Kidney epithelial cell (primary cell): ENCODE data around the gene GRWD1. TPM values are rescaled to one million over a fixed set of nuclear protein-coding genes. Genes with fewer than 3 reads are reported as not detected.

Experiments
- DNase-seq: peaks from one replicate; pipeline ENCODE4 v3.0.0-alpha.2; 2010; ENCODE audit warnings: low read depth
- H3K27me3 ChIP-seq: 2 replicates; pipeline ENCODE4 v1.6.0; 2011; ENCODE audit warnings: low read length; ENCODE audit not compliant: control insufficient read depth, insufficient read depth
- H3K36me3 ChIP-seq: 2 replicates; pipeline ENCODE4 v1.5.1; 2011; ENCODE audit warnings: low read length; ENCODE audit not compliant: control insufficient read depth, insufficient read depth
- H3K4me3 ChIP-seq: 2 replicates; pipeline ENCODE4 v1.5.1; 2011; ENCODE audit warnings: low read depth, mild to moderate bottlenecking, control low read depth, low read length
- total RNA-seq: library from RNA; depleted of rRNA; stranded (reverse); fragments of >200 nt; gene quantifications from 2 replicates; pipeline ENCODE4 v1.2.3, GENCODE V29; 2015
- TF ChIP-seq, protein P1 (sequence below): IDR thresholded peaks from 2 replicates; pipeline ENCODE4 v1.5.1; 2011; ENCODE audit warnings: mild to moderate bottlenecking, moderate library complexity, low read length, control low read depth, inconsistent platforms; ENCODE audit not compliant: insufficient read depth, poor library complexity, severe bottlenecking

The GRWD1 gene
- total RNA-seq, 1 donor from 2014 or later: 47.1 TPM

DNA sequence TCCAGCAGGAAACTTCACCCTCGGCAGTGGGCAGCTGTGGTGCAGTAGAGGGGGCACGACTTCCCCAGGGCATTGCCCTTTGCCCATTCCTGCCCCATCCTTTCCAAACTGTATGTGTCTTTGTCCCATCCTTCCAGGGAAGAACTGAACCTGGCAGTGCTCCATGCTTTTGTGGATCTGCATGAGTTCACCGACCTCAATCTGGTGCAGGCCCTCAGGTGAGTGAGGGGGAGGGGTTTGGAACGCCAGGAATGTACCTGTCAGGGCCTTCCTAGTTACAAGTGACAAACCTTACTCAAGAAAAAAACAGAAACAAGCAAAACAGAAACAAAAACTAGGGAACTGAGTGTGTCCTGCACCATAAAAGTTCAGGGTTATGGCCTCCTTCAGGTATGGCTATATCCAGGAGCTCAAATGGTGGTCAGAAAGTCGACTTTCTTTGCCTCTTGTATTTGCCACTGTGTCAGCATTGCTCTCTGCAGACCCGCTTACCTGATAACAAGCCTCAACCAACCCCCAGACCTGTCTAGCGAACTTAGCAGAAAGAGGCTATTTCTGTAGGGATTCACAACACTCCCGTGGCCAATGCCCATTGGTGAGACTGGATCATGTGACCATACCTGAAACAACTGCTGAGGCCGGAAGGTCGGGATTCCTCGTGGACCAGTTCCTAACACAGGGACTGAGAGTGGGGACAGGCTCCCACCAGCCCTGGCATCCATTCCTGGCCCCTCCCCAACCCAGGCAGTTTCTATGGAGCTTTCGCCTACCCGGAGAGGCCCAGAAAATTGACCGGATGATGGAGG, 27.6 kb downstream of the GRWD1 start:
- TF ChIP-seq, protein P1, sequence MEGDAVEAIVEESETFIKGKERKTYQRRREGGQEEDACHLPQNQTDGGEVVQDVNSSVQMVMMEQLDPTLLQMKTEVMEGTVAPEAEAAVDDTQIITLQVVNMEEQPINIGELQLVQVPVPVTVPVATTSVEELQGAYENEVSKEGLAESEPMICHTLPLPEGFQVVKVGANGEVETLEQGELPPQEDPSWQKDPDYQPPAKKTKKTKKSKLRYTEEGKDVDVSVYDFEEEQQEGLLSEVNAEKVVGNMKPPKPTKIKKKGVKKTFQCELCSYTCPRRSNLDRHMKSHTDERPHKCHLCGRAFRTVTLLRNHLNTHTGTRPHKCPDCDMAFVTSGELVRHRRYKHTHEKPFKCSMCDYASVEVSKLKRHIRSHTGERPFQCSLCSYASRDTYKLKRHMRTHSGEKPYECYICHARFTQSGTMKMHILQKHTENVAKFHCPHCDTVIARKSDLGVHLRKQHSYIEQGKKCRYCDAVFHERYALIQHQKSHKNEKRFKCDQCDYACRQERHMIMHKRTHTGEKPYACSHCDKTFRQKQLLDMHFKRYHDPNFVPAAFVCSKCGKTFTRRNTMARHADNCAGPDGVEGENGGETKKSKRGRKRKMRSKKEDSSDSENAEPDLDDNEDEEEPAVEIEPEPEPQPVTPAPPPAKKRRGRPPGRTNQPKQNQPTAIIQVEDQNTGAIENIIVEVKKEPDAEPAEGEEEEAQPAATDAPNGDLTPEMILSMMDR: no peak
- Histone ChIP-seq H3K27me3 (no peaks in the 10 kb centered on the region), H3K4me3 (no peak overlapping the region), H3K36me3 (peaks cover 7% of the 10 kb centered on the region)
- DNase-seq: no peak

DNA sequence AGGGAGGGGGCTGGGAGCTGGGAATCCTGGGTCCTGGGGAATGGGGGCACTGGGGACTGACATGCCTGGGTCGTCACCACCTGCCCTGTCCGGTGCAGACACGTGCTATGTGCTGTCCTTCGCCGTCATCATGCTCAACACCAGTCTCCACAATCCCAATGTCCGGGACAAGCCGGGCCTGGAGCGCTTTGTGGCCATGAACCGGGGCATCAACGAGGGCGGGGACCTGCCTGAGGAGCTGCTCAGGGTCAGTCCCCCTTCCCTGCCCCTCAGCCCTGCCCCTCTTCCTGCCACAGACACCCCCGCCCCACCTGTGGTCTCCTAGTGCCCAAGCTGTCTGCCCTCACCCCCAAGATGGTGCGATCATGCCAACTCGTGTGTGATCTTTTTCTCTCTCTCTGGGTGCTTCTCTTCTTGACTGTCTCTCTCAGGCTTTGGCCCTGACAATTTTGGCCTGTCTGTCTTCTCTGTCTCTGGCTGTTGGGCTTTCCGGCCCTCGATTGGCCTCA, 28.4 kb downstream of the GRWD1 start:
- H3K36me3 ChIP-seq: peaks cover 7% of the 10 kb centered on the region
- DNase-seq: no peak
- TF ChIP-seq, protein P1: no peak
- no peak overlapping the region for H3K4me3 ChIP-seq
- no peaks in the 10 kb centered on the region for H3K27me3 ChIP-seq

DNA sequence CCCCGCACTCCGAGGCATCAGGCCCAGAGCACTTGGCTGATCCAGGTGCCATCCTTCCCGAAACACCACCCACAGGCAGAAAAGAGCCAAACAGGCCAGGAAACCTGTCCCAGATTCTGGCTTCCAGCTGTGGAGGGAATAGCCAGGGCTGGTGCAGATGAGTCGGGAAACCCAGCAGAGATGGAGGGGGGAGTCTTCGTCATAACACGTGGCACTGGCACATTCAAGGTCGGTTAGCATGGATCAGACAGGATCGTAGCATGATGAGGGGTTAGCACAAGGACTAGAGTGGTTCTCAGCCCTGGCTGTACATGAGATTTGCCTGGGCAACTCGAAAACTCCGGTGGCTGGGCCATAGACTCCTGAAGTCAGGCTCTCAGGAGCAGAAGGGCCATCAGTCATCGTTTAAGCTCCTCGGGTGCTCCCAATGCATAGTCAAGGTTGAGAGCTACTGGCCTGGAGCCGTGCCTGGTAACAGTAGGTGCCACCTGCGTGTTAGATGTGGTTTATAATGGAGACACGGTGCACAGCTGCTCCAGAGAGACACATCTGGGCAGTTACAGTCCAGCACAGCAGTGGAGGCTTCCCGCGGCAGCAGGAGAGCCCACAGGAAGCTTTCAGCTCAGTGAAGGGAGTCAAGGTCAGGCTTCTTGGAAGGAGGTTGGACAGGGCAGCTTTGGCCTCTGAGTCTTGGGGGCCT, 29.7 kb downstream of the GRWD1 start:
- no peak for DNase-seq
- TF ChIP-seq, protein P1: no peak
- Histone ChIP-seq H3K36me3 (peaks cover 7% of the 10 kb centered on the region), H3K27me3 (no peaks in the 10 kb centered on the region), H3K4me3 (no peak overlapping the region)

DNA sequence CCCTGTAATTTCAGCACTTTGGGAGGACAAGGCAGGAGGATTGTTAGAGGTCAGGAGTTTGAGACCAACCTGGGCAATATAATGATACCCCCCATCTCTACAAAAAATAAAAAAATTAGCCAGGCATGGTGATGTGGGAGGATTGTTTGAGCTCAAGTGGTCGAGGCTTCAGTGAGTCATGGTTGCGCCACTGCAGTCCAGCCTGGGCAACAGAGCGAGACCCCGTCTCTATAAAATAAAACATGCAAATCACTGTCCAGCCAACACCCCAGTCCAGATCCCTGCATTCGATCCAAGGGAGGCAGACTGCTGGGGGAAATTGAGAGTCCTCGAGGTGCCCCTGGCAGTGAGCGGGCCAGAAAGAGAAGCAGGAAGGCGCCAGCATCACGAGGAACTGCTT, 30.4 kb downstream of the GRWD1 start:
- DNase-seq: no peak
- TF ChIP-seq, protein P1: no peak
- H3K36me3 ChIP-seq: peaks cover 6% of the 10 kb centered on the region
- no peaks in the 10 kb centered on the region for H3K27me3 ChIP-seq
- H3K4me3 ChIP-seq: no peak overlapping the region

DNA sequence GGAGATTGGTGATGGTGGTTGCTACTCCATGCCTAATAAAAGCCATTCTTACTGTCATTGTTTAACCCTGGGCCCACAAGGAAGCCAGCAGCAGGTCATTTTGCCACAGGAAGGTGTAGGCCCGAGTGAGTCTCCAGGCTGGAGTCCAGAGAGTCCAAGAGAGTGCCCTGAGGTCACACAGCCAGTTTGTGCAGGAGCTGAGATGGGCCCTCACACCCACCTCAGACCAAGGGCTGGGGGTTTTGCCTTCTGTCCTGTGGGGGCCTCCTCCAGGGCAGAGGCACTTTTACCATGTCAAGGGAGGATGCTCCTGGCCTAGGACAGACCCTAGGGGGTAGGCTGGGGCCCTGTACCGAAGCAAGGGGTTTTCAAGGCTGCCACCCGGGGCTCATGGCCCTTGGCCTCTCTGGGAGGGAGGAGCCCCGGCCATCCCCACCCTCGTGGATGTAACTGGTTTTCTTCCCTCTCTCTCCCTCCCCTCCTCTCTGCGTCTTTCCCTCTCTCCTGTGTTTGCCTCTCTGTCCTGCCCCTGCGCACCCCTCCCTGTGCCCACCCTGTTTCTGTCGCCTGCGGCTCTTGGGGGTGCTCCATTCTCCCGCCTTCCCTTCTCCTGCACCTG, 31.4 kb downstream of the GRWD1 start:
- no peak overlapping the region for H3K4me3 ChIP-seq
- H3K36me3 ChIP-seq: peaks cover 6% of the 10 kb centered on the region
- H3K27me3 ChIP-seq: no peaks in the 10 kb centered on the region
- TF ChIP-seq, protein P1: no peak
- no peak for DNase-seq
